K562 (cell line): Measurements from ENCODE around the gene GGT6. TPM values are rescaled to one million over a fixed set of nuclear protein-coding genes. Genes with fewer than 3 reads are reported as not detected.

Experiments used
- CBX3 ChIP-seq, 2 experiments: IDR thresholded peaks; 1 replicate in 1 of 2; 2 replicates in 1 of 2; pipeline ENCODE4 v1.6.1; 2012; ENCODE audit warnings: inconsistent platforms in 2 of 2, low read length in 2 of 2, borderline replicate concordance in 1 of 2, control low read depth in 1 of 2
- CHAMP1 ChIP-seq: fragments of 450-650 bp; IDR thresholded peaks from 2 replicates; pipeline ENCODE4 v1.6.1; 2016; ENCODE audit warnings: mild to moderate bottlenecking
- MEIS2 ChIP-seq: fragments of 450-650 bp; IDR thresholded peaks from 2 replicates; pipeline ENCODE4 v1.6.1; 2014; ENCODE audit warnings: mild to moderate bottlenecking; ENCODE audit not compliant: partially characterized antibody
- MITF ChIP-seq: IDR thresholded peaks from 2 replicates; pipeline ENCODE4 v1.6.1; 2014; ENCODE audit warnings: antibody characterized with exemption
- MXD1 ChIP-seq: fragments of 250-450 bp; sonication (Bioruptor Pico); IDR thresholded peaks from 2 replicates; pipeline ENCODE4 v1.8.0; 2021; ENCODE audit warnings: borderline replicate concordance, mild to moderate bottlenecking, moderate library complexity; ENCODE audit not compliant: poor library complexity, severe bottlenecking
- MYNN ChIP-seq, 2 experiments: sonication (generic); formaldehyde crosslinking in 1 of 2; IDR thresholded peaks; 2 replicates each; pipeline versions ENCODE4 v1.5.0 to v1.6.1; 2016 to 2020; ENCODE audit warnings: antibody characterized with exemption in 1 of 2, missing genetic modification reagents in 1 of 2
- NCOA6 ChIP-seq: fragments of 450-650 bp; IDR thresholded peaks from 2 replicates; pipeline ENCODE4 v1.6.1; 2017; ENCODE audit warnings: mild to moderate bottlenecking
- NELFE ChIP-seq: IDR thresholded peaks from 2 replicates; pipeline ENCODE4 v1.6.1; 2011; ENCODE audit warnings: mild to moderate bottlenecking; ENCODE audit not compliant: insufficient read depth, insufficient read length
- PKNOX1 ChIP-seq: fragments of 450-650 bp; IDR thresholded peaks from 2 replicates; pipeline ENCODE4 v1.6.1; 2016
- POLR2B ChIP-seq: fragments of 450-650 bp; IDR thresholded peaks from 2 replicates; pipeline ENCODE4 v1.6.1; 2018; ENCODE audit warnings: low read depth; ENCODE audit not compliant: partially characterized antibody
- SIN3B ChIP-seq: fragments of 450-650 bp; IDR thresholded peaks from 2 replicates; pipeline ENCODE4 v1.6.1; 2017; ENCODE audit warnings: low read depth, mild to moderate bottlenecking, moderate library complexity
- SREBF1 ChIP-seq: fragments of 150-350 bp; IDR thresholded peaks from 2 replicates; pipeline ENCODE4 v1.6.1; 2014; ENCODE audit warnings: antibody characterized with exemption, low read depth, low read length, borderline replicate concordance
- STAT5A ChIP-seq: IDR thresholded peaks from 2 replicates; pipeline ENCODE4 v1.6.1; 2012; ENCODE audit warnings: low read length, inconsistent platforms, borderline replicate concordance
- U2AF1 ChIP-seq: fragments of 200-400 bp; formaldehyde crosslinking; optimal IDR thresholded peaks from 2 replicates; pipeline ENCODE3; 2017; ENCODE audit warnings: mild to moderate bottlenecking, low read depth, low read length, moderate library complexity
- XRCC5 ChIP-seq: fragments of 200-400 bp; formaldehyde crosslinking; IDR thresholded peaks from 2 replicates; pipeline ENCODE4 v1.6.1; 2017; ENCODE audit warnings: low read depth, mild to moderate bottlenecking, low read length
- ZBTB49 ChIP-seq: sonication (generic); formaldehyde crosslinking; IDR thresholded peaks from 2 replicates; pipeline ENCODE4 v1.8.0; 2022; ENCODE audit warnings: missing genetic modification reagents, mild to moderate bottlenecking, borderline replicate concordance
- ZFP1 ChIP-seq: fragments of 450-650 bp; formaldehyde crosslinking; IDR thresholded peaks from 2 replicates; pipeline ENCODE4 v1.4.0; 2020; ENCODE audit warnings: mild to moderate bottlenecking, mixed read lengths
- ZSCAN32 ChIP-seq: fragments of 450-650 bp; formaldehyde crosslinking; IDR thresholded peaks from 2 replicates; pipeline ENCODE4 v1.4.0; 2020; ENCODE audit warnings: mild to moderate bottlenecking, moderate library complexity
- polyA plus RNA-seq, 8 experiments: library from polyadenylated mRNA; depleted of rRNA in 4 of 8; stranded (reverse) in 5 of 8; unstranded in 3 of 8; fragments of >200 nt; fragmentation: Nextera tagmentation in 2 of 8; fragmentation: Illumina TruSeq in 1 of 8; extraction: Ambion mirVana in 2 of 8; extraction: Trizol in 1 of 8; gene quantifications; 2 replicates each; pipeline versions ENCODE4 v1.2.1 to v1.2.3, GENCODE V29; 2011 to 2014; ENCODE audit warnings: inconsistent platforms in 1 of 8, missing spikeins in 1 of 8
- total RNA-seq, 7 experiments: library from RNA; depleted of rRNA in 6 of 7; stranded (reverse); fragments of >200 nt in 6 of 7; fragmentation: Illumina TruSeq in 2 of 7; extraction: Trizol in 2 of 7; gene quantifications; 2 replicates each; pipeline versions ENCODE4 v1.2.1 to v1.2.3, GENCODE V29; 2011 to 2021; ENCODE audit warnings: low replicate concordance in 1 of 7

GGT6 gene
- total and polyA plus RNA-seq, 9 of the 15 experiments (the other 6 are each of a cell fraction or from before 2014, with no cell fraction given): 0.09 TPM; not detected in 8

- TF ChIP-seq ZBTB49 (no peak), MYNN (IDR thresholded peaks at IDR 0.05) (no peak), MYNN (CRISPR knock-in tag; IDR thresholded peaks at IDR 0.05) (no peak), STAT5A (no peak), NCOA6 (no peak), NELFE (no peak), XRCC5 (no peak), SIN3B (no peak), MXD1 (CRISPR knock-in tag) (peak; percentile 87), CHAMP1 (no peak), U2AF1 (no peak), POLR2B (peak; percentile 82), SREBF1 (no peak), PKNOX1 (no peak), ZSCAN32 (CRISPR knock-in tag) (no peak), ZFP1 (CRISPR knock-in tag) (no peak), MITF (no peak), MEIS2 (peak; percentile 82), CBX3 (IDR thresholded peaks at IDR 0.05; ENCODE audit: borderline replicate concordance in 1 of 2, low read length in 2 of 2) (0 out of 3 replicates have a peak, but pooled peaks of 1 of the 2 experiments have one; percentile 14)
Observed at GRCh38 chr17:4554997-4555799, 5.2 kb downstream of the GGT6 start, which contains the start of gene MYBBP1A (continued).
